GM12874 (cell line): ENCODE measurements around the gene MRS2.

Experiments used
- CTCF ChIP-seq: IDR thresholded peaks from 2 replicates; pipeline ENCODE4 v1.5.1; 2011; ENCODE audit warnings: low read depth, mild to moderate bottlenecking, control low read depth, low read length, moderate library complexity; ENCODE audit not compliant: insufficient read depth

MRS2 gene

GRCh38 chr6:24425091-24425490 is 22.4 kb downstream of the MRS2 start:
- no peak for TF ChIP-seq CTCF

DNA sequence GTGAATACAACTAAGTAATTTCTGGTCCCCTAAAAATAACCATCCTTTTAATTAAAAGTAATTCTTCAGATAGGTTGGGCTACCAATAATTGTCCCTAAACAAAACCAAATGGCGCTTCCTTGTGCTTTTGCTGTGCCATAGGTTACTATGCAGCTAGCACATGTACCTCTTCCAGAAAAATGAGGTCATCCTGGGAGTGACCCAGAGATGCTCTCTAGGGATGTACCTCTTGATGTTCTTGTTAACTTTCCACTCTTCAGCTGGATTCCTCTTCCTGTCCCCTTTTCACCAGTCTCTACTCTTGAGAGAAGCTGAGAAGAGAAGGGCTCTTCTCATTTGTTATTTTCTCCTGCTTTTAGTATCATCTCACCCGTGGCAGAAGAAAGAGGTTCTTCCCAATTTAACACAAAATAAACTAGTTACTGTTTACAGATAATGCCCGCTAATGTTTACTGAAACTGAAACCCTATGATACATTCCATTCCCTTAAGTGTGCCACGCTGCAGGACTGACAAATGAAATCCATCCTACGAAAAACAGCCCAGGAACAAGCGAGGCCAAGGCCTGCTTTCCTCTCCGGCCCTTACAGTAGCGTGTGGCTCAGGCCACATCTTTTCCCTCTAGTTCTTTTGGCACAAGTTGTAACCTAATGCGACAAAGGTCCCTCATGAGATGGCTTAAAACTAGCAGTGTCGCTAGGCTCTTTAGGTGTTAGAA is 24.2 kb downstream of the MRS2 start:
- no peak for TF ChIP-seq CTCF

GRCh38 chr6:24428615-24429014 is 25.9 kb downstream of the MRS2 start:
- no peak for TF ChIP-seq CTCF

GRCh38 chr6:24429146-24429545 is 26.4 kb downstream of the MRS2 start:
- no peak for TF ChIP-seq CTCF

GRCh38 chr6:24430086-24430485 is 27.4 kb downstream of the MRS2 start:
- TF ChIP-seq CTCF, result no peak

GRCh38 chr6:24431045-24431451 is 28.3 kb downstream of the MRS2 start:
- peak; percentile 54 for TF ChIP-seq CTCF

- TF ChIP-seq CTCF, result no peak
Measured at GRCh38 chr6:24432611-24433010, 29.9 kb downstream of the MRS2 start.
